IMR-90 (cell line): ENCODE measurements around the gene GRIN2A. TPM values are rescaled to one million over a fixed set of nuclear protein-coding genes. Genes with fewer than 3 reads are reported as not detected.

Source experiments
- ATAC-seq: fragments of 200-7000 bp; cut with Tn5 transposase; 2 replicates; pipeline ENCODE4 v1.9.1; 2020; ENCODE audit warnings: low read depth, mild to moderate bottlenecking, moderate library complexity
- BruUV-seq: library from RNA; stranded (reverse); fragments of 400-500 nt; replicated peaks from 2 replicates; lab custom pipeline; 2021; lab: Mats Ljungman, UMichigan
- CTCF ChIA-PET: fragments of 300-600 bp; formaldehyde crosslinking; extraction: SDS; loops from one replicate; lab custom pipeline; 2021; ENCODE audit warnings: antibody characterized with exemption; lab: Yijun Ruan, JAX
- POLR2A ChIA-PET: fragments of 300-600 bp; sonication (Branson Sonifier 250); formaldehyde crosslinking; loops from one replicate; lab custom pipeline; 2022; ENCODE audit warnings: antibody characterized with exemption; ENCODE audit not compliant: unreplicated experiment; lab: Charles Lee
- DNase-seq: peaks from one replicate; pipeline ENCODE4 v3.0.0; 2013
- H2AFZ ChIP-seq: replicated peaks from 2 replicates; pipeline ENCODE3; 2013; ENCODE audit warnings: low read length, mild to moderate bottlenecking; ENCODE audit not compliant: poor library complexity
- H2AK5ac ChIP-seq: 2 replicates; pipeline ENCODE4 v1.6.1; 2013; ENCODE audit warnings: low read depth, low read length, inconsistent platforms
- H2AK9ac ChIP-seq: replicated peaks from 2 replicates; pipeline ENCODE3; 2013; ENCODE audit warnings: mild to moderate bottlenecking, low read depth, low read length, moderate library complexity; ENCODE audit not compliant: poor library complexity
- H2BK120ac ChIP-seq: 2 replicates; pipeline ENCODE4 v1.6.1; 2013; ENCODE audit warnings: low read depth, low read length, inconsistent platforms
- H2BK15ac ChIP-seq: 3 replicates; pipeline ENCODE4 v1.6.1; 2013; ENCODE audit warnings: low read depth, low read length, inconsistent platforms
- H2BK20ac ChIP-seq: 2 replicates; pipeline ENCODE4 v1.6.1; 2013; ENCODE audit warnings: low read depth, mild to moderate bottlenecking, inconsistent platforms, low read length, moderate library complexity
- H2BK5ac ChIP-seq: 2 replicates; pipeline ENCODE4 v1.6.1; 2013; ENCODE audit warnings: mild to moderate bottlenecking, low read depth, low read length, inconsistent platforms; ENCODE audit not compliant: poor library complexity, severe bottlenecking
- H3K14ac ChIP-seq: replicated peaks from 2 replicates; pipeline ENCODE4 v1.6.1; 2013; ENCODE audit warnings: low read depth, low read length, inconsistent platforms
- H3K18ac ChIP-seq: 2 replicates; pipeline ENCODE4 v1.6.1; 2013; ENCODE audit warnings: low read depth, low read length, control low read depth
- H3K23ac ChIP-seq: 2 replicates; pipeline ENCODE4 v1.6.1; 2013; ENCODE audit warnings: low read depth, low read length, inconsistent platforms
- H3K27ac ChIP-seq: 2 replicates; pipeline ENCODE4 v1.5.1; 2013; ENCODE audit warnings: mild to moderate bottlenecking, control low read depth, low read length; ENCODE audit not compliant: insufficient read depth
- H3K27me3 ChIP-seq: 2 replicates; pipeline ENCODE4 v1.6.1; 2013; ENCODE audit warnings: low read length; ENCODE audit not compliant: control insufficient read depth, insufficient read depth
- H3K36me3 ChIP-seq: 2 replicates; pipeline ENCODE4 v1.6.1; 2013; ENCODE audit warnings: low read length, mixed read lengths; ENCODE audit not compliant: control insufficient read depth, insufficient read depth
- H3K4ac ChIP-seq: 2 replicates; pipeline ENCODE4 v1.6.1; 2013; ENCODE audit warnings: low read depth, low read length, inconsistent platforms
- H3K4me1 ChIP-seq: 2 replicates; pipeline ENCODE4 v1.6.1; 2013; ENCODE audit warnings: low read length, mixed read lengths; ENCODE audit not compliant: control insufficient read depth, insufficient read depth
- H3K4me2 ChIP-seq: 2 replicates; pipeline ENCODE4 v1.6.1; 2013; ENCODE audit warnings: low read depth, mild to moderate bottlenecking, control low read depth, low read length, moderate library complexity
- H3K4me3 ChIP-seq: 2 replicates; pipeline ENCODE4 v1.5.1; 2013; ENCODE audit warnings: low read depth, mild to moderate bottlenecking, control low read depth, low read length, moderate library complexity; ENCODE audit not compliant: insufficient read depth
- H3K56ac ChIP-seq: 2 replicates; pipeline ENCODE4 v1.6.1; 2013; ENCODE audit warnings: low read length, inconsistent platforms; ENCODE audit not compliant: insufficient read depth; ENCODE audit errors: extremely low read depth
- H3K79me1 ChIP-seq, 2 experiments: 2 replicates each; pipeline ENCODE4 v1.6.1; 2013; ENCODE audit warnings: low read length in 2 of 2, inconsistent platforms in 1 of 2, low read depth in 1 of 2
- H3K9ac ChIP-seq: 2 replicates; pipeline ENCODE4 v1.6.1; 2013; ENCODE audit warnings: low read depth, low read length, control low read depth
- H3K9me1 ChIP-seq: 2 replicates; pipeline ENCODE4 v1.6.1; 2013; ENCODE audit warnings: low read length, inconsistent platforms; ENCODE audit not compliant: insufficient read depth
- H3K9me3 ChIP-seq: 2 replicates; pipeline ENCODE4 v1.6.1; 2013; ENCODE audit warnings: low read length; ENCODE audit not compliant: control insufficient read depth, insufficient read depth
- H4K20me1 ChIP-seq: 2 replicates; pipeline ENCODE4 v1.6.1; 2013; ENCODE audit warnings: low read length, inconsistent platforms; ENCODE audit not compliant: insufficient read depth
- H4K5ac ChIP-seq: 2 replicates; pipeline ENCODE4 v1.6.1; 2013; ENCODE audit warnings: mild to moderate bottlenecking, low read depth, low read length, control low read depth
- H4K8ac ChIP-seq, 2 experiments: 2 replicates each; pipeline ENCODE4 v1.6.1; 2013; ENCODE audit warnings: low read depth in 2 of 2, low read length in 2 of 2, control low read depth in 1 of 2, inconsistent platforms in 1 of 2
- H4K91ac ChIP-seq: 2 replicates; pipeline ENCODE4 v1.6.1; 2013; ENCODE audit warnings: low read depth, low read length, inconsistent platforms; ENCODE audit not compliant: insufficient read depth
- CEBPB ChIP-seq: IDR thresholded peaks from 2 replicates; pipeline ENCODE4 v1.6.1; 2012; ENCODE audit warnings: low read depth, low read length, improper control_type of control experiment
- FOS ChIP-seq: fragments of 150-350 bp; IDR thresholded peaks from 2 replicates; pipeline ENCODE4 v1.6.1; 2016; ENCODE audit warnings: low read depth, low read length
- MAFK ChIP-seq: IDR thresholded peaks from 2 replicates; pipeline ENCODE4 v1.6.1; 2012; ENCODE audit warnings: low read depth, low read length, improper control_type of control experiment
- NFE2L2 ChIP-seq: fragments of 150-350 bp; IDR thresholded peaks from 2 replicates; pipeline ENCODE4 v1.6.1; 2016; ENCODE audit warnings: low read depth, mild to moderate bottlenecking, low read length
- RAD21 ChIP-seq: IDR thresholded peaks from 2 replicates; pipeline ENCODE4 v1.6.1; 2012; ENCODE audit warnings: low read length, improper control_type of control experiment
- RCOR1 ChIP-seq: IDR thresholded peaks from 2 replicates; pipeline ENCODE4 v1.6.1; 2012; ENCODE audit warnings: mild to moderate bottlenecking, low read length, improper control_type of control experiment; ENCODE audit not compliant: insufficient replicate concordance
- WGBS, 2 experiments: methylation state at CpG; one replicate each; pipeline versions ENCODE4 v1.1.5 to v1.1.7; 2013; ENCODE audit warnings: missing lambda C conversion rate in 2 of 2; ENCODE audit not compliant: insufficient read length in 1 of 2; ENCODE audit errors: extremely low coverage in 2 of 2; 5-methylcytosine and 5-hydroxymethylcytosine counted together
- dilution Hi-C: fragments of 300-500 bp; cut with HindIII; formaldehyde crosslinking; loops from one replicate; pipeline ENCODE4 v1.14.3; 2018; ENCODE audit warnings: low sequenced_read_pairs; ENCODE audit not compliant: unreplicated experiment
- in situ Hi-C: fragments of 300-500 bp; cut with MboI; formaldehyde crosslinking; loops from 3 replicates; pipeline ENCODE4 v1.14.3; 2019; ENCODE audit warnings: low sequenced_read_pairs, inconsistent platforms, mixed read lengths
- intact Hi-C: fragments of 100-400 bp; cut with micrococcal nuclease; formaldehyde crosslinking; loops from 2 replicates; pipeline ENCODE4 v1.10.0; 2022
- polyA plus RNA-seq, 3 experiments: library from polyadenylated mRNA; depleted of rRNA; stranded (reverse); fragments of >200 nt; gene quantifications; 2 replicates each; pipeline ENCODE4 v1.2.3, GENCODE V29; 2012; ENCODE audit warnings: low replicate concordance in 1 of 3
- total RNA-seq: library from RNA; depleted of rRNA; stranded (reverse); fragments of >200 nt; gene quantifications from 2 replicates; pipeline ENCODE4 v1.2.3, GENCODE V29; 2012
- TF ChIP-seq, protein P1 (sequence below): conservative IDR thresholded peaks from 2 replicates; pipeline ENCODE4 v1.5.1; 2012; ENCODE audit warnings: mild to moderate bottlenecking, low read depth, low read length, improper control_type of control experiment
- TF ChIP-seq, protein P2 (sequence below): fragments of 150-350 bp; IDR thresholded peaks from 2 replicates; pipeline ENCODE4 v1.6.1; 2017; ENCODE audit warnings: mild to moderate bottlenecking, antibody characterized with exemption, low read length, low read depth
- TF ChIP-seq, protein P3 (sequence below): fragments of 150-350 bp; IDR thresholded peaks from 2 replicates; pipeline ENCODE4 v1.6.1; 2016; ENCODE audit warnings: low read depth, mild to moderate bottlenecking, low read length, moderate library complexity, borderline replicate concordance

The GRIN2A gene
- total and polyA plus RNA-seq, 2 of the 4 experiments (the other 2 are of a cell fraction): under 0.01 TPM; not detected in 1

DNA sequence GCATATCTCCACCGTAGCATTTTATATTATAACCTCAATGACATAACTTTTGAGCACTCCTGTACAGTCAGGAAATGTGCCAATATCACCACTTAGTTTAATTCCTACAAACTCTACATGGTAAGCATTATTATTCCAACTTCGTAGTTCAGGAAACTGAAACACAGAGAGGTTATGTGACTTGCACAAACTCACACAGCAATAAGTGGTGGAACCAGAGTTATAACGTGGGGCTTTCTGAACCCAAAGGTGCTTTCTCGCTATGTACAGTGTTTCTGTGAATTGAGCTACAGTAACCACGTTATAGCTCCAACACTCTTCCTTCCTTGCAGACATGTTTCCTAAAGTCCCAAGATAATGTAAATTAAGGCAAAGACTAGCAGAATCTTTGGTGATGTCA is 330.2 kb downstream of the GRIN2A start:
- ChIA-PET CTCF (no interaction called here), POLR2A (no interaction called here)
- Histone ChIP-seq H3K79me1 (no peaks in the 10 kb centered on the region), H2AFZ (no peak overlapping the region), H3K4me3 (no peak overlapping the region), H2BK20ac (no peak overlapping the region), H3K4ac (no peak overlapping the region), H3K4me2 (no peak overlapping the region), H4K8ac (no peak overlapping the region), H2BK120ac (no peak overlapping the region), H3K27me3 (no peaks in the 10 kb centered on the region), H2AK9ac (no peak overlapping the region), H3K9me1 (no peaks in the 10 kb centered on the region), H3K9me3 (peaks cover 9% of the 10 kb centered on the region; the same call in 1 of the 2 replicates), H2AK5ac (no peak overlapping the region), H3K9ac (no peak overlapping the region), H4K20me1 (no peaks in the 10 kb centered on the region), H3K27ac (no peak overlapping the region), H3K18ac (no peak overlapping the region), H4K5ac (no peak overlapping the region), H3K14ac (no peak overlapping the region), H3K36me3 (no peaks in the 10 kb centered on the region), H3K23ac (no peak overlapping the region), H2BK5ac (no peak overlapping the region), H3K4me1 (no peaks in the 10 kb centered on the region), H2BK15ac (no peak overlapping the region), H3K56ac (no peak overlapping the region), H4K91ac (no peak overlapping the region)
- ATAC-seq (no peak), DNase-seq (no peak)
- BruUV-seq: no TSS peak
- TF ChIP-seq, protein P1, sequence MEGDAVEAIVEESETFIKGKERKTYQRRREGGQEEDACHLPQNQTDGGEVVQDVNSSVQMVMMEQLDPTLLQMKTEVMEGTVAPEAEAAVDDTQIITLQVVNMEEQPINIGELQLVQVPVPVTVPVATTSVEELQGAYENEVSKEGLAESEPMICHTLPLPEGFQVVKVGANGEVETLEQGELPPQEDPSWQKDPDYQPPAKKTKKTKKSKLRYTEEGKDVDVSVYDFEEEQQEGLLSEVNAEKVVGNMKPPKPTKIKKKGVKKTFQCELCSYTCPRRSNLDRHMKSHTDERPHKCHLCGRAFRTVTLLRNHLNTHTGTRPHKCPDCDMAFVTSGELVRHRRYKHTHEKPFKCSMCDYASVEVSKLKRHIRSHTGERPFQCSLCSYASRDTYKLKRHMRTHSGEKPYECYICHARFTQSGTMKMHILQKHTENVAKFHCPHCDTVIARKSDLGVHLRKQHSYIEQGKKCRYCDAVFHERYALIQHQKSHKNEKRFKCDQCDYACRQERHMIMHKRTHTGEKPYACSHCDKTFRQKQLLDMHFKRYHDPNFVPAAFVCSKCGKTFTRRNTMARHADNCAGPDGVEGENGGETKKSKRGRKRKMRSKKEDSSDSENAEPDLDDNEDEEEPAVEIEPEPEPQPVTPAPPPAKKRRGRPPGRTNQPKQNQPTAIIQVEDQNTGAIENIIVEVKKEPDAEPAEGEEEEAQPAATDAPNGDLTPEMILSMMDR: no peak
- no peak for TF ChIP-seq FOS
- TF ChIP-seq MAFK: no peak
- TF ChIP-seq RAD21: no peak
- TF ChIP-seq NFE2L2: no peak
- TF ChIP-seq, protein P2, sequence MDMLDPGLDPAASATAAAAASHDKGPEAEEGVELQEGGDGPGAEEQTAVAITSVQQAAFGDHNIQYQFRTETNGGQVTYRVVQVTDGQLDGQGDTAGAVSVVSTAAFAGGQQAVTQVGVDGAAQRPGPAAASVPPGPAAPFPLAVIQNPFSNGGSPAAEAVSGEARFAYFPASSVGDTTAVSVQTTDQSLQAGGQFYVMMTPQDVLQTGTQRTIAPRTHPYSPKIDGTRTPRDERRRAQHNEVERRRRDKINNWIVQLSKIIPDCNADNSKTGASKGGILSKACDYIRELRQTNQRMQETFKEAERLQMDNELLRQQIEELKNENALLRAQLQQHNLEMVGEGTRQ: no peak
- TF ChIP-seq, protein P3, sequence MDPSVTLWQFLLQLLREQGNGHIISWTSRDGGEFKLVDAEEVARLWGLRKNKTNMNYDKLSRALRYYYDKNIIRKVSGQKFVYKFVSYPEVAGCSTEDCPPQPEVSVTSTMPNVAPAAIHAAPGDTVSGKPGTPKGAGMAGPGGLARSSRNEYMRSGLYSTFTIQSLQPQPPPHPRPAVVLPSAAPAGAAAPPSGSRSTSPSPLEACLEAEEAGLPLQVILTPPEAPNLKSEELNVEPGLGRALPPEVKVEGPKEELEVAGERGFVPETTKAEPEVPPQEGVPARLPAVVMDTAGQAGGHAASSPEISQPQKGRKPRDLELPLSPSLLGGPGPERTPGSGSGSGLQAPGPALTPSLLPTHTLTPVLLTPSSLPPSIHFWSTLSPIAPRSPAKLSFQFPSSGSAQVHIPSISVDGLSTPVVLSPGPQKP: no peak
- TF ChIP-seq RCOR1: no peak
- no peak for TF ChIP-seq CEBPB
- in situ Hi-C loops: no loop called here
- intact Hi-C loops: no loop called here
- 100% methylated on average over 1 of the region's 5 CpGs; no CpG with 5 or more reads in 1 of the 2 experiments for WGBS, 2 experiments
- dilution Hi-C loops: no loop called here
